DMS114 treated with DMSO at 0.1 percent for 48 hours (cell line): ENCODE measurements around the gene CMTR1.

Experiments
- DNase-seq: peaks from one replicate; lab custom pipeline; 2025; ENCODE audit not compliant: unreplicated experiment; lab: John Stamatoyannopoulos, UW

Gene CMTR1

GRCh38 chr6:37528541-37528940 is 95.5 kb downstream of the CMTR1 start:
- no peak for DNase-seq

- DNase-seq: no peak
Observed at GRCh38 chr6:37530297-37530696, 97.3 kb downstream of the CMTR1 start.

DNA sequence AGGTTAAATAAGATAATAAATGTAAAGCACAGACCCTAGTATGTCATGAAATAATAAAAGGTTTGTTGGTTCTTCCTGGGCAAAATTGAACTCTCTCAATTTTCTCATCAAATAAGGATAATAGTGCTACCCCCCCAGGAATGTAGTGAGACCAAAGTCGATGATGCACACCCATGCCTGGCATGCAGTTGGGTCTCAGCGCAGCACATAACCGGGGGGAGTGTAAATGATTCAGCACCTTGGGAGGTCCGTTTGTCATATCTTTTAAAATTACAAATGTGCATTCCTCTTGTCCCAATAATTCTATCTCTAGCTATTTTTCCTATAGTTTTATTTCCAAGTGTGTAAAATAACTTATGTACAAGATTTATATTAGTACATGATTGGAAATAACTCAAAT is 98.0 kb downstream of the CMTR1 start:
- DNase-seq: no peak
